GM12891 (cell line): ENCODE measurements around the gene PEX26.
"Not testable (repeated sequence)": the region's sequence is repeated elsewhere in the genome, so short reads cannot be mapped to it uniquely, and the experiment has no call there.

Source experiments
- POLR2AphosphoS5 ChIP-seq: IDR thresholded peaks from 2 replicates; pipeline ENCODE4 v1.6.1; 2011; ENCODE audit warnings: low read depth, low read length, control low read depth
- SPI1 ChIP-seq: IDR thresholded peaks from 2 replicates; pipeline ENCODE4 v1.6.1; 2011; ENCODE audit warnings: low read depth, low read length, control low read depth

DNA sequence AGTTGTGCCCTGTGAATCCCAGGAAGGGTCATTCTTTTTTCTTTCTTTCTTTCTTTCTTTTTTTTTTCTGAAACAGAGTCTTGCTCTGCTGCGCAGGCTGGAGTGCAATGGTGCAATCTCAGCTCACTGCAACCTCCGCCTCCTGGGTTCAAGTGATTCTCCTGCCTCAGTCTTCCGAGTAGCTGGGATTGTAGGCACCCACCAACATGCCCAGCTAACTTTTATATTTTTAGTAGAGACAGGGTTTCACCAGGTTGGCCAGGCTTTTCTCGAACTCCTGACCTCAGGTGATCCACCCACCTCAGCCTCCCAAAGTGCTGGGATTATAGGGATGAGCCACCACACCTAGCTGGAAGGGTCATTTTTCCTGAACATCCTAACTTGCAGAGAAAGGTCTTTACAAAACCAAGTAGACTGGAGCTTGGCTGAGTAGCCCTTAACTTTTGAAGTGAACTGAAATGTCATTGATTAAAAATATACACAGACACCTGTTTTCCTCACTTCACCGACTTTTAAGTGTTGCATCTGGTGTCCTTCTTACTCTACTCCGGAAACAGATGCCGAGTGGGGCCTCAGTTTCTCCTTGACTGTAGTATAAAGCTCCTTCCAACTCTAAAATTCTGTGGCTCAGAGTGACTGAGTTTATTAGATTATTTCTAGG, 6.4 kb upstream of the PEX26 start:
- not testable (repeated sequence) for TF ChIP-seq POLR2AphosphoS5, SPI1
